NCI-H446 (cell line): ENCODE results near the gene SKIDA1.

Experiments
- DNase-seq, 2 experiments: peaks; one replicate each; lab custom pipeline; 2025; lab: John Stamatoyannopoulos, UW

SKIDA1 gene

GRCh38 chr10:21482821-21483220, 42.7 kb downstream of the SKIDA1 start:
- DNase-seq: no peak

DNA sequence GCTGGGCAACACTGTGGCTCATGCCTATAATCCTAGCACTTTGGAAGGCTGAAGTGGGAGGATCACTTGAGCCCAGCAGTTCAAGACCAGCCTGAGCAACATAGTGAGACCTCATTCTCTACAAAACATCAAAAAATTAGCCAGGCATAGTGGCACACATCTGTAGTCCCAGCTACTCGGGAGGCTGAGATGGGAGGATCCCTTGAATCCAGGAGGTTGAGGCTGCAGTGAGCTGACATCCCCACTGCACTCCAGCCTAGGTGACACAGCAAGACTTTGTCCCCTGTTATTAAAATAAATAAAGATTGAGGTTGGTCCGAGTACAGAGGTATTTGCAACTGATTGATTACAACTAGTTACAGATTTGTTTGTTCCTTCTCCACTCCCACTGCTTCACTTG, 44.1 kb downstream of the SKIDA1 start:
- DNase-seq: no peak

DNA sequence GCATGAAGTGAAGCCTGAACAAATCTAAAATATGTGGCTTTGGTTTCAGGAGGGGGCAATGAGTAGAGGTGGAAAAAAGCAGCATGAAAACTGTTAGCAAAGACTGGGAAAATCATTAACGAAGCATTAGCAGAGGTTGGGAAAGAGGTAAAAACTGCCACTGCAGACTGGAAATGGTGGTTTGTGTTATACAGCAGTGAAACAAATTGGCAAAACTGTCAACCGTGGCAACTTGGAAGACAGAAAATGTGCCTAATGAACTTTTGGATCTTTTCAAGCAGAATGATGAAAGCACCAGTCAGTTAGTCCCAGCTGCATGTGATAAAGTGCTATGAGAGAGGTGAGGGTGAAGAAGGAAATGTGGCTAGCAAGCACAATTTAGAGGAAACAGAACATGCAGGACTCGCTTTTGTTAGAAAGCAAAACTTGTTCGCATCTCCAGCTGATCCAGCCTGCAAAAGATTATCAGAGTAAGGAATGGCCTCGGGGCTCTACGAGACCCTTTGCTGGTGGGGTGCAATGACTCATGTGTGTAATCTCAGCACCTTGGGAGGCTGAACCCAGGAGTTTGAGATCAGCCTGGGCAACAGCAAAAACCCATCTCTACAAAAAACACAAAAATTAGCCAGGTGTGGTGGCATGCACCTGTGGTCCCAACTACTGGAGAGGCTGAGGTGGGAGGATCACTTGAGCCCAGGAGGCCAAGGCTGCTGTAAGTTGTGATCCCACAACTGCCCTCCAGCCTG, 45.7 kb downstream of the SKIDA1 start:
- DNase-seq: no peak

- no peak for DNase-seq
These were observed 50.1 kb downstream of the SKIDA1 start for GRCh38 chr10:21475393-21475792.

DNA sequence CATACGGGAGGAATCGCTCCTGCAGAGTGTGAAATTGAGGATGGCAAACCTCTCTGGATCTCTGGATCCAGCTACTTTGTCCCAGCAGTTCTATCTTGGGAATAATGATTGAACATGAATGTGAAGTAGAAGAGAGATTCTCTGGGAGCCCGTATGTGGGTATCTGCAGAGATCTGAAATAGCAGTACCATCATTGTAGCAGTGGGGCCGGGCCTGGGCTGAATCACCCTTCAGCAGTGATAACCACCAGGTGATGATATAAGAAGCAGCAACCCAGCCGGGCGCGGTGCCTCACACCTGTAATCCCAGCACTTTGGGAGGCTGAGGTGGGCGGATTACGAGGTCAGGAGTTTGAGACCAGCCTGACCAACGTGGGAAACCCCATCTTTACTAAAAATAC, 51.9 kb downstream of the SKIDA1 start:
- DNase-seq: no peak

- DNase-seq: no peak
These were observed 52.3 kb downstream of the SKIDA1 start for GRCh38 chr10:21473135-21473534.

DNA sequence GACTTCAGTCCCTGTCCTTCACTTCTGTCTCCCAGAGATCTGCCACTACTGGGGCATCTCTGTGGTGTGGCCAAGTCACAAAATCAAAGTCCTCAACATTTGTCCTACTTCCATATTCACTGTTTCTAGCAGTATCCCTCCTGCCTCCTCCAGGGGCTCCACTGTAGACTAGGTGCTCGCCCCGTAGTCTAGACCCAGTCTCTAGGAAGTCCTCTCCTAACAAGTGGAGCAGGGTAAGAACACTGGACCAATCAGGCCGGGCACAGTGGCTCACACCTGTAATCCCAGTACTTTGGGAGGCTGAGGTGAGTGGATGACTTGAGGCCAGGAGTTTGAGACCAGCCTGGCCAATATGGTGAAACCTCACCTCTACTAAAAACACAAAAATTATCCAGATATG, 57.4 kb downstream of the SKIDA1 start:
- DNase-seq: no peak

GRCh38 chr10:21467633-21468032, 57.8 kb downstream of the SKIDA1 start:
- no peak for DNase-seq

DNA sequence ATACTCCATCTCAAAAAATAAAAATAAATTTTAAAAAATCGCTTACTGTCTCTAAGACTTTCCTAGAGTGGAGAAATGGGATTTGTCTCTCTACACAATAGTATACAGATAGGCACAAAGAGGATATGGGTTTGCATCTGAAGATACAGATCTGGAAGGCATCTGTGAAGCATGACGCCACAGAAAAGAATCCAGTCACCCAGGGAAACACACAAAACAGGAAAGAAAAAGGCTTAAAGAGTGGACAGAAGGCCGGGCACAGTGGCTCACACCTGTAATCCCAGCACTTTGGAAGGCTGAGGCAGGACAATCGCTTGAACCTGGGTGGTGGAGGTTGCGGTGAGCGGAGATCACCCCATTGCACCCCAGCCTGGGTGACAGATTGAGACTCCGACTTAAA, 61.3 kb downstream of the SKIDA1 start:
- DNase-seq: no peak
